Neuronal stem cell (in vitro differentiated cells): ENCODE results near the gene CFAP99.

ENCODE experiments used
- DNase-seq: peaks from one replicate; pipeline ENCODE4 v3.0.0-alpha.2; 2013; ENCODE audit warnings: low spot score
- H2AFZ ChIP-seq: one replicate; pipeline ENCODE4 v1.6.1; 2013; ENCODE audit warnings: mild to moderate bottlenecking, low read length, inconsistent platforms
- H2AK5ac ChIP-seq: 2 replicates; pipeline ENCODE4 v1.6.1; 2013; ENCODE audit warnings: low read depth, mild to moderate bottlenecking, inconsistent platforms, low read length, moderate library complexity, mixed read lengths
- H2BK120ac ChIP-seq: 2 replicates; pipeline ENCODE4 v1.6.1; 2013; ENCODE audit warnings: low read depth, mild to moderate bottlenecking, inconsistent platforms, low read length, moderate library complexity, mixed read lengths
- H2BK12ac ChIP-seq: one replicate; pipeline ENCODE4 v1.6.1; 2013; ENCODE audit warnings: low read length, inconsistent platforms
- H2BK15ac ChIP-seq: 2 replicates; pipeline ENCODE4 v1.6.1; 2013; ENCODE audit warnings: mild to moderate bottlenecking, low read length, inconsistent platforms, mixed read lengths
- H2BK5ac ChIP-seq: one replicate; pipeline ENCODE4 v1.6.1; 2013; ENCODE audit warnings: inconsistent platforms, mild to moderate bottlenecking, low read length, moderate library complexity
- H3K14ac ChIP-seq: one replicate; pipeline ENCODE4 v1.6.1; 2013; ENCODE audit warnings: low read length, inconsistent platforms
- H3K18ac ChIP-seq: 2 replicates; pipeline ENCODE4 v1.6.1; 2013; ENCODE audit warnings: low read length, inconsistent platforms
- H3K23ac ChIP-seq: 2 replicates; pipeline ENCODE4 v1.6.1; 2013; ENCODE audit warnings: low read depth, mild to moderate bottlenecking, mixed read lengths, low read length, inconsistent platforms; ENCODE audit not compliant: poor library complexity
- H3K27ac ChIP-seq: replicated peaks from 3 replicates; pipeline ENCODE4 v1.5.1; 2013; ENCODE audit warnings: low read length, inconsistent platforms
- H3K27me3 ChIP-seq, 3 experiments: 2 replicates each; pipeline ENCODE4 v1.6.1; 2013; ENCODE audit warnings: low read length in 3 of 3, mild to moderate bottlenecking in 2 of 3, inconsistent platforms in 1 of 3, low read depth in 1 of 3, mixed read lengths in 1 of 3, moderate library complexity in 1 of 3; ENCODE audit not compliant: control insufficient read depth in 3 of 3, insufficient read depth in 3 of 3
- H3K36me3 ChIP-seq, 2 donors: replicated peaks in 1 of 2; 2 replicates each; pipeline ENCODE4 v1.6.1; 2013; ENCODE audit warnings: low read length in 2 of 2; ENCODE audit not compliant: control insufficient read depth in 2 of 2, insufficient read depth in 2 of 2
- H3K4ac ChIP-seq: 2 replicates; pipeline ENCODE4 v1.6.1; 2013; ENCODE audit warnings: inconsistent platforms, mild to moderate bottlenecking, low read length, moderate library complexity
- H3K4me1 ChIP-seq, 2 donors: 1 replicate in 1 of 2; 2 replicates in 1 of 2; pipeline ENCODE4 v1.6.1; 2013; ENCODE audit warnings: low read length in 2 of 2, low read depth in 1 of 2; ENCODE audit not compliant: control insufficient read depth in 2 of 2, insufficient read depth in 1 of 2
- H3K4me2 ChIP-seq: one replicate; pipeline ENCODE4 v1.6.1; 2013; ENCODE audit warnings: mild to moderate bottlenecking, low read length, inconsistent platforms; ENCODE audit not compliant: insufficient read depth, poor library complexity, severe bottlenecking
- H3K4me3 ChIP-seq, 2 donors: 2 replicates each; pipeline ENCODE4 v1.5.1; 2013; ENCODE audit warnings: low read length in 2 of 2, mild to moderate bottlenecking in 2 of 2, inconsistent platforms in 1 of 2, moderate library complexity in 1 of 2
- H3K79me1 ChIP-seq: one replicate; pipeline ENCODE4 v1.6.1; 2013; ENCODE audit warnings: low read depth, mild to moderate bottlenecking, inconsistent platforms, low read length, moderate library complexity
- H3K9ac ChIP-seq: one replicate; pipeline ENCODE4 v1.6.1; 2013; ENCODE audit warnings: mild to moderate bottlenecking, low read depth, low read length, inconsistent platforms; ENCODE audit not compliant: poor library complexity
- H3K9me3 ChIP-seq, 2 donors: replicated peaks in 1 of 2; 2 replicates each; pipeline versions ENCODE3 to v1.6.1; 2013; ENCODE audit warnings: low read length in 2 of 2, mild to moderate bottlenecking in 2 of 2, inconsistent platforms in 1 of 2, low read depth in 1 of 2, mixed read lengths in 1 of 2, moderate library complexity in 1 of 2; ENCODE audit not compliant: control insufficient read depth in 2 of 2, insufficient read depth in 1 of 2
- H4K8ac ChIP-seq: one replicate; pipeline ENCODE4 v1.6.1; 2013; ENCODE audit warnings: low read depth, mild to moderate bottlenecking, inconsistent platforms, low read length, moderate library complexity
- H4K91ac ChIP-seq: one replicate; pipeline ENCODE4 v1.6.1; 2013; ENCODE audit warnings: low read length, low read depth, mild to moderate bottlenecking, inconsistent platforms; ENCODE audit not compliant: poor library complexity
- WGBS, 2 donors: extraction: QIAGEN DNeasy Blood & Tissue Kit; methylation state at CpG; one replicate each; pipeline ENCODE4 v1.1.7; 2013; ENCODE audit warnings: missing lambda C conversion rate in 2 of 2, mixed read lengths in 1 of 2; ENCODE audit not compliant: insufficient read length in 2 of 2, insufficient replicate concordance in 1 of 2; ENCODE audit errors: extremely low coverage in 2 of 2; 5-methylcytosine and 5-hydroxymethylcytosine counted together

The CFAP99 gene

GRCh38 chr4:2437475-2438215 lies 18.9 kb downstream of the CFAP99 start:
- no peak overlapping the region for H4K8ac ChIP-seq
- WGBS, 2 donors: no CpG with 5 or more reads among the region's 25 CpGs
- no peak overlapping the region for H2BK12ac ChIP-seq
- peak overlapping the region; percentile 43 for H2AFZ ChIP-seq
- peak overlapping the region; percentile 38 for H3K18ac ChIP-seq
- peaks cover 0 to 30% (median 0%) of the 10 kb centered on the region in 3 experiments for H3K27me3 ChIP-seq
- no peak overlapping the region for H3K27ac ChIP-seq
- no peak overlapping the region for H3K4me2 ChIP-seq
- H3K4me3 ChIP-seq: no peak overlapping the region
- H3K4ac ChIP-seq: no peak overlapping the region
- H2BK5ac ChIP-seq: no peak overlapping the region
- H3K9ac ChIP-seq: no peak overlapping the region
- no peak overlapping the region for H4K91ac ChIP-seq
- H2BK15ac ChIP-seq: peak overlapping the region; percentile 49
- H3K23ac ChIP-seq: peak overlapping the region; percentile 73
- H2AK5ac ChIP-seq: no peak overlapping the region
- no peak overlapping the region for H2BK120ac ChIP-seq
- no peaks in the 10 kb centered on the region for H3K36me3 ChIP-seq
- peaks cover 2% of the 10 kb centered on the region for H3K79me1 ChIP-seq
- H3K9me3 ChIP-seq: no peaks in the 10 kb centered on the region
- H3K14ac ChIP-seq: no peak overlapping the region
- H3K4me1 ChIP-seq: peaks cover 2 to 5% of the 10 kb centered on the region in 2 donors
- no peak for DNase-seq

DNA sequence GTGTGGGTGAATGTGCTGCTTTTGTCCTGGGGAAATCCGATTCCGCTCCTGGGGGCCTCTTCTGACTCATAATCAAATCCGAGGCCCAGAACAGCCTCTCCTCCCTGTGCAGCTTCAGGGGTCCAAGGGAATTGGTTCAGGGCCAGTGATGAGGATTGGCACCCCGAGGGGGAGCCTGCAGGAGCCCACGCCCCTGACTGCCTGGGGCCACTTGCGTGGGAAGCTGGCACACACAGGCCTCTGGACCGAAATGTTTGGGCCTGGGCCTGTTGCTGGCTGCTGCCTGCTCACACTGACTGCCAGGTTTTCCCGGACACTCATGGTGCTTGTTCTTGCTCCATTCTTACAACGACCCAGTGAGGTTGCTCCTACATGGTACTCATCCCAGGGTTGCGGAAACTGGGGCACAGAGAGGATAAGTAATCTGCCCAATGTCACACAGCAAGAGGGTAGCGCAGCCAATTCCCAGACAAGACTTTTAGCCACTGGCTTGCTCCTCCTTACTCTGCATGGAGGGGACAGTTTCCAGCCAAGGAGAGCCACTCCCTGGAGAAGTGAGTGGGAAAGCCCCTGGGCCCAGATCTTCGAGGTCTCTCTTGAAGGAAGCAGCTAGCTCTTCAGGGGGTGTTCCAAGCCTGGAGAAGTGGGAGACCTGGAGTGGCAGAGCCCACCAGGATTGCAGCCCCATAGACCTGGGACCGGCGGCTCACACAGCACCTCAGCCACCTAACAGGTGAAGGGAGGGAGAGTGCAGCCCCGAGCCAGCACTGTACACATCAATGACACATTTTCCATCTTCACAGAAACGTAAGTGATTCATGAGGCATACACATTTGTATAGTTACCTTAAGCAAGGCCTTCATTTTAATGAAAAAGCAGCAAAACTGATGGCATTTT lies 20.3 kb downstream of the CFAP99 start:
- H3K18ac ChIP-seq: peak overlapping the region; percentile 52
- no peak for DNase-seq

DNA sequence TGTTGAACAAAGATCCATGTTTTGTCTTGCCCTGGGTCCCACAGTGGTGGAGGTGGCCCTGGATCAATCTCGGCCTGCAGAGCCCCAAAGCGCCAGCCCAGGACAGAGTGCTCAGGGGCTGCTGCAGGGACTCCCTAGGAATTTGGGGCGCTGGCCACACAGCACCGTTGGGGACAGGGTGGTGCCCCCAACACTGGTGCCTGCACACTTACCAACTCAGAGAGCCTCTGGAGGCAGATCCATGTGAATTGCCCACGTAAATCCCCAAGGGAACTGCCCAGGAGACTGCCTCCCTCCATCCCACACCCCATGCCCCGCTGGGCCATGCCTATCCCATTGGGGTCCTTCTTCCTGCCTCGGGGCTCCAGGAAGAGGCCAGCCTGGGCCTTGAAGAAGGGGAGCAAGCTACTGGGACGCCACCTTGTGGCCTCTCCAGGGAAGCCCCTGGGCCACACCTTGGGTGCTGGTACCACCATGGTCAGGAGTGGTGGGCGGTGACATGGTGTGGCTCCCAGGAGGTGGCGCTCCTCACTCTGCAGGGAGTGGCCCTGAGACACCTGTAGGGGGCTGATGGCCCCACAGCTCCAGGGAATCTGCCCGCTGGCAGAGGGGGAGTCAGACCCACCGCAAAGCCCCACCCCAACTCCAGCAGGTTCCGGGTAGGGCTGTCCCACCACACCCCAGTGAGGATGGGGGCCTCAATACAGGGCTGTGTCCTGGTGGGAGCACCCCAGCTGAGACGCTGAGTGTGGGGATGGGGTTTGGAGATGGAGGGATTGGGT lies 22.8 kb downstream of the CFAP99 start:
- peaks cover 2% of the 10 kb centered on the region for H3K79me1 ChIP-seq
- no peak overlapping the region for H2BK5ac ChIP-seq
- peak overlapping the region; percentile 83 for H2AK5ac ChIP-seq
- peak overlapping the region; percentile 65 for H3K23ac ChIP-seq
- no peak overlapping the region for H4K91ac ChIP-seq
- H3K4ac ChIP-seq: no peak overlapping the region
- peak overlapping the region; percentile 65 for H4K8ac ChIP-seq
- no peaks in the 10 kb centered on the region for H3K9me3 ChIP-seq
- H2AFZ ChIP-seq: no peak overlapping the region
- no peak overlapping the region for H3K4me3 ChIP-seq
- no peak overlapping the region for H3K4me2 ChIP-seq
- H3K4me1 ChIP-seq: peaks cover 2 to 5% of the 10 kb centered on the region in 2 donors
- H3K27ac ChIP-seq: no peak overlapping the region
- H2BK120ac ChIP-seq: no peak overlapping the region
- H3K14ac ChIP-seq: no peak overlapping the region
- peak; percentile 54 for DNase-seq
- H3K27me3 ChIP-seq: peaks cover 0 to 5% (median 0%) of the 10 kb centered on the region in 3 experiments
- no peak overlapping the region for H2BK12ac ChIP-seq
- H2BK15ac ChIP-seq: peak overlapping the region; percentile 7
- WGBS, 2 donors: no CpG with 5 or more reads among the region's 14 CpGs
- H3K36me3 ChIP-seq: no peaks in the 10 kb centered on the region
- no peak overlapping the region for H3K9ac ChIP-seq
- peak overlapping the region; percentile 83 for H3K18ac ChIP-seq

More for the DNA sequence above, 20.3 kb downstream of the CFAP99 start:
- Histone ChIP-seq H3K4me1 (peaks cover 0 to 2% of the 10 kb centered on the region in 2 donors), H3K36me3 (no peaks in the 10 kb centered on the region), H3K4ac (no peak overlapping the region), H3K27me3 (peaks cover 0 to 18% (median 0%) of the 10 kb centered on the region in 3 experiments), H3K4me3 (no peak overlapping the region), H4K8ac (no peak overlapping the region), H4K91ac (no peak overlapping the region), H2BK120ac (no peak overlapping the region), H3K4me2 (no peak overlapping the region), H3K9ac (peak overlapping the region; percentile 21), H2AK5ac (peak overlapping the region; percentile 24), H3K23ac (no peak overlapping the region), H3K14ac (no peak overlapping the region), H2AFZ (no peak overlapping the region), H2BK15ac (no peak overlapping the region), H3K79me1 (peaks cover 2% of the 10 kb centered on the region), H2BK5ac (peak overlapping the region; percentile 3), H3K9me3 (no peaks in the 10 kb centered on the region), H3K27ac (no peak overlapping the region), H2BK12ac (peak overlapping the region; percentile 16)
- no CpG with 5 or more reads among the region's 16 CpGs for WGBS, 2 donors
